Ureter (tissue), 1 donor: ENCODE data around the gene LRRK1. TPM values are rescaled to one million over a fixed set of nuclear protein-coding genes. Genes with fewer than 3 reads are reported as not detected.

ENCODE experiments used
- DNase-seq: peaks from one replicate; pipeline ENCODE4 v3.0.0-alpha.2; 2020; ENCODE audit warnings: low spot score
- total RNA-seq: library from RNA; stranded (reverse); gene quantifications from one replicate; pipeline ENCODE4 v1.2.4, GENCODE V29; 2023
- donor health status: DM: yes; HTN: yes; CAD: no.

Gene LRRK1
- total RNA-seq, 1 donor from 2014 or later = 29.5 TPM

DNA sequence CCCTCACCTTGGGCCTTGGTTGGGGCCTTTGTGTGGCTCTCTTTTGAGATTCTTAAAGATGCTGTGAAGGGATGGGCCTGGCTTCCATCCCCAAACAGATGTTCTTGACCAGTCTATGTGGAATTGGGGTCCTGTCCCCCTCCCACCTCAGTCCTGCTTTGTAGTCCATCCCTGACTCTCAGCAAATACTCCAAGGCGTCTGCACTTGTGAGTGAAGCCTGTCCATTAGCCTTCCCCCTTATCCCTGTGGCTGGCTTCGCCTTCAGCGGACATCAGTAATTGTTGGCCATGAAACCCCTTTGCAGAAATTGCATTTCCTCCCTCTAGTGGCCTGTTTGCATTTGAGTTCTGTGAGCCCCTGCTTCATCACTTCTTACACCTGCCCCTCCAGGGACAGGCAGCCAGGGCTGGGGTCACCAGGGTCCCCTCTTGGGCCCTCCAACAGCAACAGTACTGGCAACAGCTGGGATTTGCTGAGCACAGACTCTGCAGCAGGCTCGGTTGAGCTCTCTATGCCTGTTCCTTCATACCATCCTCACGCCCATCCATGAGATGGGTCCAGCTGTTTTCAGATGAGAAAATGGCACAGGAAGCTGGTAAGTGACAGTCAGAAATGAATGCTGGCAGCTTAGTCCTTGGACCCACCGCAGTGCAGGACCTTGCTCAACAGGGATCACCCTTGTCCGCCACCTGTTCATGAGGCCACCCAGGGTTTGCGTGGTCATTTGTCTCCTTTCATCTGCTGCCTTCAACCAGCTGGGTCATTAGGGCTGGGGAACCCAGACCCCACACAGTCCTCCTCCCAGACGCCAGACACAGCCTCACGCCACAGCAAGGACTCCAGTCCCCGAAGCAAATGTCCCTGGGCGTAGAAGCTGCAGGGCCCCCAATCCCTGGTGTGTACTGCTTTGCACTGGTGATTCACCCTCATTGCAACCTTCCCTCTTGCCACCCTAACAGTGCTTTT, 8.9 kb upstream of the LRRK1 start:
- no peak for DNase-seq

DNA sequence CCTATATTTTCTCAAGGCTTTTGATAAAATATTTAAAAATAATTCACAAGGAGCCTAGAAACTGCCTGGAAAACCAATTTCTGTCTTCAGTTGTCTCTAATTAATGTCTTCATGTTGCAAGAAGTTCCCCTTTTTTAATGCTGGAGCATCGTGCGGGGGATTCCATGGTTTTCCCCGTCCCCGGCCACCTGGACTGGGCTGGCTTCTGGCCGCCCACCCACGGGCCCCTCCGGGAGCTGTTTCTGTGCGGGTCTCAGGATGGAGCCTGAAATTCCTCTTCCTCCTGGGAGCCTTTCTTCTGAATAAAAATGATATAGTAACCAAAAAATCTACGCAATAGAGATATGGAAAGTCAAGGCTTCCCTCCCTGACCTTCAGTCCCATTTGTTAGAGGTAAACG, 8.1 kb upstream of the LRRK1 start:
- DNase-seq = no peak

DNA sequence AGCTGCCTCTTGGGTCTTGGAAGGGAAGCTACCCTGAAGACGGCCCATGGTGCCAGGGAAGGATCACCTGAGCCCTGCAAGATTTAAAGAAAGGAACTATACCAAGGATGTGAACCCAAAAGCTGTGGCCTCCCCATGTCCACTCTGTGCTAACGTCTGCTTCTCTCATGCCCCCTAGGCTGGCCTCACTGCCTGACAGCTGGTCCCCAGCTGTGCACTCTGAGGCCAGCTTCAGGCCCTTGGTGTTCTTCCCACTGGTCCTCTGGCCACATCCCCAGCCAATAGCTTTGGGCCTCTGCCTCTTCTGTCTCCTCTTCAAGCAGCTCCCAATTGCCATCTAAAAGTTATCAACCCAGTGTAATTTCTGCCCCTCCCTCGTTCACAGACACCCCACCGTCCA, 5.2 kb upstream of the LRRK1 start:
- no peak for DNase-seq

DNA sequence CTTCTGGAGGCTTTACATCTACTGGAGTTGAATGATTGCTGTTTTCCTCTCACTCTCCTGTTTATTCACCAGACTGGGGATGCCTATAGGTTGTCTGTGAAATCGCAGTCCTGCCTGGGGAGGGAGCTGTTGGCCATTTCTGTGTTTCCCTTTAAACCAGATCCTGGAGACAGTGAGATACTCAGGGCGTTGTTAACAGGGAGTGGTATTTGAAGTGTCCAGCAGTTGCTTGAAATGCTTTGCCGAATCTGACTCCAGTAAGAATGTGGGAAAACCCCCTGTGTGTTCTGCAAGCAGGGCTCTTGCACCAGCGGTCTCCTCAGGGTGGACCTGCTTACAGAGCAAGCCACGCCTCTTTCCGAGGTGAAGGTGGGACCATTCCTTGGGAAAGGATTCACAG, 4.3 kb upstream of the LRRK1 start:
- DNase-seq = no peak

DNA sequence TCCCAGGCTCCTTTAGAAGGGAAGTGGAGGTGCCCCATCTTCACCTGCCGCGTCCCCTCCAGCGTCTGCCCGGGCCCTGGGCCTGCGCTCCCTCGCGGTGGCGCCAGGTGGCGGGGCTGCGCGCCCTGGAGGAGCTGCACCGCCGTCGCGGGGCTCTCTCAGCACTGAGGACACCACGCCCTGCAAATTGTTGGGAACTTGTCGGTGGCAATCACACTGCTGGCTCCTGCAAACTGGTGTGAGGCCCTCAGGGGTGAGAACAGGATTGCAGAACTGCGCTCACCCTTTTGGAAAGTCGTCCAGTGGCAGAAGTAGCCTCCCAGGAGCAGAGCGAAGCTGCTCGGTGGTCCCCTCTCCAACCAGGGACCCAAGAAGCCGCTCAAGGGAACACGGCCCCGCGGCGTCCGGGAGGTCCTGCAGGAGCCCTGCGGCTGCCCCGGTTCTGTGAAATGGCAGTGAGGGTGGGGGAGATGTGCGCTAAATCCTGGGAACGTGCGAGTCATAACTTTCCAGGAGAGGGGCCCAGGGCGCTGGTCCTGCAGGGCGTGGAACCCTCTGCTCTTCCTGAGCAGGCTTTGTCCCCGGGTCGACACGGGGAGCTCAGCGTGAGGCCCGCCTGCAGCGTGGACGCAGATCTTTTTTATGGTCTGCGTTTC, 995 bp upstream of the LRRK1 start:
- peak; percentile 84 for DNase-seq

DNA sequence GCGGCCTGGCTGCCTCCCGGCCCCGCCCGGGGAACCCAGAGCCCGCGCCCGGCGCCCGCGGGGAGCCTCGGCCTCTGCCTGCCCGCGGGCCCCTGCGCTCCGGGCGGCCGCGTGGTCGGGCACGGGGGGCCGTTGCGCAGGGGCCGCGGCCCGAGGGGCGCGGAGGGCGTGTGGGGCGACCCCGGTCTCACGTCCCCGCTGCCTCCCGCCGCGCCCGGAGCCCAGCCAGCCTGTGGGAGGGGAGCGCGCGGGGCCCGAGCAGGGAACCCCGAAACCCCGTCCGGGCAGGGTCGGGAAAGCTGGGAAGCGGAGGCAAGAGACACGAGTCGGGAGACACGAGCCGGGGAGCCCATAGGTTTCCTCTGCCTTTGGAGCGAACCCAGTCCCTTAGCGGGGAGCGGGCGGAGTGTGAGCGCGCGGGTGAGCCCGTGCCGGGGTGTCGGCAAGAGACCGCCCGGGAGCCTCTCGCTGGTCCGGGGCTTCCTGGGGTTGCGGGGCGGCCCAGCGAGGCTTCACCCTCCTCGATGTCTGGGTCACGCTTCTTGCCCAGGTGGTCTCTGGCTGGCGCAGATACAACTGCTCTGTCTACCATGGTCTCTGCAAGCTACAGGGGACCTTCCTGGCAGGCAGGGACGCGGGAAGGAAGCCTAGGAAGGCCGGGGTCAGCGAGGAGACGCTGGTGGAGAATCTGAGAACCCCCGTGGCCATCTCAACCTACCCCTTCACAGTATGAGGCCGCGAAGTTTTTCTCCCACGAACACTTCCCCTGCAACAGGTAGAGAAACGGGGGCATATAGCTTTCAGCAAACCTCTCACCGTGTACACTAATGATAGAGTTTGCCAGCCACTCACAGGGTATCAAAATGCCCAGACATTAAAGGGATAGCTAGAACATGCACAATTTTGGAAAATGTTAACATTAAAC, 586 bp downstream of the LRRK1 start:
- no peak for DNase-seq

DNA sequence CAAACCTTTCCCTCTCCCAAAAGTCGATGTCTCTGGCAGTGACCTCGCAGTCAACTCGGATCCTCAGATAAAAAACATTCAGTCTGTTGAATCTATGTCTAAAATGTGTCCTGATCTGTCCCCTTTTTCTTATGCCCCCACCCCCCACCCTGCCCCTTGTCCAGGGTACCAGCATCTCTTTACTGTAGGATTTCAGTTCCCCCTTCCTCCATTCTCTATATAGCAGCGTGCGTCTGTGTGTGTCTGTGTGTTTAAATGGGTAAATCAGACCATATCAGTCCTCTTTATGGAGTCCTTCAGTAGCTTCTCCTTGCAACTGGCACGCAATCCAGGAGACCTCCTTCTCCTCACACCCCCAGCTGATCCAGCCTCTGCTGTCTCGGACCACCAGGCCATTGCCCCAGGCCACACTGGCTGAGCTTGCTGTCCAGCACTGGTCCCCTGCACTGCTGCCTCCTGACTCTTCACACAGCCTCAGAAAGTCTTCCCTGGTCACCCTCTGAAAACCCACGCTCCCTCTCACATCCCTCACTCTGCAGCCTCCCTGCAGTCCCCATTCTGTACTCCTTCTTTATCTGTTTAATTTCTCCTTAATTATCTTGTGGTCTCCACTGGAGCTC, 1.5 kb downstream of the LRRK1 start:
- no peak for DNase-seq

DNA sequence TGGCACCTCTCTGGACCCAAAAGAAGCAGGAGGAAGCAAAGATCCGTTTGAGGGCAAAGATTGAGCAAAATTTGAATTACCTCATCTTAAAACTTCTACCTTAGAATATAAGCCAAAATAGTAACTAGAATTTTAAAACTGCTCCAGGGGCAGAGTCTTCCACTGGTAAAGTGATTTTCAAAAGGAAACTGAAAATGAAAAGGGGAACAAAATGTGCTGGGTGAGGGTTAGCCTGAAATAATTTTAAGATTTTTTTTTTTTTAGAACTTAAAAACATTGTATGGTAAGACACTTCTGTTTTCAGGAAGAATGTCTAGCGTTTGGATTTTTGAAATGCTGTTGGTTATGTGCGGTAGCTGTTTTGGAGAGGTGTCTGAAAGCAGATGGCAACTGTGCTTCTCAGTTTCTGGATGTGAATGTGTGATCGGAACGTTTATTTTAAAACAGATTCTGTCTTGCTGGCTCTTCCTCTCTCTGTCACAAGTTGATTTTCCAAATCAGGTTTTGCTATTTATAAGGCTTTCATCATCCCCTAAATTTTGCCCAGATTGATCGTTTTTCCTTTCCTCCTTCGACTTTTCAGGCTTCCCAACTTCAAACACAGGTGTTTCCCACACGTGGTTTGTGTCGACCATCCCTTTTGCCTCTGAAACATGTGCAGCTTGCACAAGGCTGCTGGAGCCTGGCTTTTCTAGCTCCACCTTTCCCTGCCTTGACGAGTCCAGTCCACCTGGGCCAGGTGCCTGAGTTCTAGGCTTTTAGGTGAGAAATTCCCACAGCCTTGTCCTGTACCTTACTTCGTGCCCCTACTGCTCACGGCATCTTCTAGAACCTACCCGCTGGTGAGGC, 3.3 kb downstream of the LRRK1 start:
- DNase-seq = no peak

DNA sequence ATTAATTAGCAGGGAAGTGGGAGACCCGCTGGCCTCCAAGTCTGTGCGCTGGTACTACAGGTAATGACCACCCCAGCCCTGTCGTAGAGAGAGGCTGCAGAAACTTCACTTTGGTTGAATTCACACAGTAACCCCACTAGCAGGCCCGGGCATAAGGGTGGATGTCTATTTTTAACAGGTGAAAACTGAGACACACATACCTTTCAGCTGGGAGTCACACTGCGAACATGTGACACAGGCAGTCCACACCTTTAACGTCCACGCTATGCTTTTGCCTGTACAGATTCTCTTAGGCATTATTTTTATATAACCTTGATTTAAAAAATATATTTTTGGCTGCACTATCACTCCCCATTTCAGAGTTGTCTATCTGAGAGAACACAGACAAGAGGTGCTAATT, 3.9 kb downstream of the LRRK1 start:
- DNase-seq = no peak

DNA sequence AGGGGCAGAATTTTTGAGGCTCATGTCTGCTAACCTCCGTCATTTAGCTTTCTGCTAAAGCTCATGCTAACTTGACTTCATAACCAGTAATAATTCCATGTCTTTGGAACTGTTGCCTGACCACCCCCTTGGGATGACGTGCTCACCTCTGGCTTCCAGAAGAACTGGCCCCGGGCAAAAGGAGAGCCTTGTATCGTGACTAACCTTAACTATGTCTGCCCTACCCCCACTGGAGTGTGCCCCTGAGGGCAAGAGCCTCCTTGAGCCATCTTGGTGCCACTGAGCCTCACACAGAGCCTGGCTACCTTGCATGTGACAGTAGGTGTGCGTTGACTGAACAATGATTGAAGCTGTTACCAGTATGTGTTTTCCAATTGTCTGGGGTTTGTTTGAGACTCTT, 4.7 kb downstream of the LRRK1 start:
- DNase-seq = no peak

DNA sequence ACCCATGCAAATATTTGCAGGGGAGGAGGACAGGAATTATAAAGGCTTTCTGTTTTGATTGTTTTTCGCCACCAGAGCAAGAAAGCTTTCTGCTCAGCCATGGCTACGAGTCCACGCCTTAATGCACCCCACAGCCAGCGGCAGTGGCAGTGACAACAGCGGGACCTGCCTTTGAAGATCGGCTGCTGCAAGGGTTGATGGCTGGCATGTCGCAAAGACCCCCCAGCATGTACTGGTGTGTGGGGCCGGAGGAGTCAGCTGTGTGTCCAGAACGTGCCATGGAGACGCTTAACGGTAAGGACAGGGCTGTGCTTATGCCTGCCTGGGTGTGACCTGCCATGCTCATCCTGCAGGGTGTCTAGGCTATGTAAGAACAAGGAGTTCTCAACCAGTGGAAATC, 5.3 kb downstream of the LRRK1 start:
- DNase-seq = no peak

DNA sequence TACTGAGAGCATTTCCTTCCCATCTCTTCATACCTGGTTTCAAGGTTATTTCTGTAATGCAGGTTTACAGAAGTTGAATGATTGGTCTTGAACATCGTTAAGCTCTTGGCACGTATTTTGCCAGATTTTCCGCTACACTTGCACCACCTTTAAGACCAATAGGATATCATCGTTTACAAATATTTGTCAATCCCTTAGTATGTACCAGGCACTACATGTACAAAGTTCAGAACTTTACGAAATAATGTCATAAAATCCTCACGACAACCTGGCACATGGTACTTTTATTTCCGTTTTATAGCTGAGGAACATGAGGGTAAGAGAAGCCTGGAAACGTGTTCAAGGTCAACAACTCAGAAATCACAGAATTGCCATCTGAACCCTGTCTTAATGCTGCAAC, 6.3 kb downstream of the LRRK1 start:
- no peak for DNase-seq

DNA sequence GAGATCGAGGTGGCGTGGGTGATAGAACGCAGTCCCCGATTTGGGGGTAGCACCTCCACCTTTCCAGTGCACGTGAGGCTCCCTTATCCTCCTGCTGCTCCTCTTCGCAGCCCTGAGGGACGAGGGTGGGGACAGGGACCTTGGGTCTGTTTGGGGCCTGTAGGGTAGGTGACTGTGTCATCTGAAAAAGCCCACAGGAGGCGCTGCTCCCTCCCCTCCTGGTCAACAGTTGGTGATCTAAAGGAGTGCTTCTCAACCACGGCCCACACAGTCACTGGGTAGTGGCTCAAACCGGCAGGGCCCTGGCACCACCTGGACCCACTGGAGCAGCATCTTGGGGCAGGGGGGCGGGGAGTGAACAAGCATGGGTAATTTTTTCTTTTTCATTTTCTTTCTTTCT, 7.1 kb downstream of the LRRK1 start:
- no peak for DNase-seq

DNA sequence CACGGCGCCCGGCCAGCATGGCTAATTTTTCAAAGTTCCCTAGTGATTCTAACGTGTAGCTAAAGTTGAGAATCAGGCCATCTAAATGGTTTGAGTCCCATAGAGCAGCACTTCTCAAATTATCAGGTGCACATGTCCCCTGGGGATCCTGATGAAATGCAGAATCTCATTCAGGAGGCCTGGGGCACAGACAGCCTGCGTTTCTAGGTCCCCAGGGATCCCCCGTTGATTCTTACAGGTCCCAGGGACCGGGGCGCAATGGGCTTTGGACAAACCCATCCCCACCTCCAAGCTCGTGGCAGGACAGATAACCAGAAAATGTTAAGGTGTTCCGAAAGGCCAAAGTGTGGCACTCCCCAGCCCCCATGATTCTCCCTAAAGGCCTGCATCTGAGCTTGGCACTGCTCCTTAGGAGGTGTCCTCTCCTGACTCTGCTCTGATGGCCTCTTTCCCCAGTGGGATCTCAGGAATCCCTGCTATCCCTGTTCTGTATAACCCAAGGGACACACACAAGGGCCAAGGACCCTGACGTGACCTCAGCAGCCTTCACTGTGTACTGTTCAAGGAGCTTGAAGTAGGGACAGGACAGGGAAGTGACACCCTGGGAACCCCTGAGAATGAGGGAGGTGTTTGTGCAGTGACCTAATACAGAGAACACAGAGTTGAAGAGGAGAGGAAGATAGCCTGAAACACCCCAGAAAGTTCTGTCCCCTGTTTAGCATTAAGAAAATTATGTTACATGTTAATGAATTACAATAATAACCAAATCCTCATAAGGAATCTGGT, 8.0 kb downstream of the LRRK1 start:
- no peak for DNase-seq

DNA sequence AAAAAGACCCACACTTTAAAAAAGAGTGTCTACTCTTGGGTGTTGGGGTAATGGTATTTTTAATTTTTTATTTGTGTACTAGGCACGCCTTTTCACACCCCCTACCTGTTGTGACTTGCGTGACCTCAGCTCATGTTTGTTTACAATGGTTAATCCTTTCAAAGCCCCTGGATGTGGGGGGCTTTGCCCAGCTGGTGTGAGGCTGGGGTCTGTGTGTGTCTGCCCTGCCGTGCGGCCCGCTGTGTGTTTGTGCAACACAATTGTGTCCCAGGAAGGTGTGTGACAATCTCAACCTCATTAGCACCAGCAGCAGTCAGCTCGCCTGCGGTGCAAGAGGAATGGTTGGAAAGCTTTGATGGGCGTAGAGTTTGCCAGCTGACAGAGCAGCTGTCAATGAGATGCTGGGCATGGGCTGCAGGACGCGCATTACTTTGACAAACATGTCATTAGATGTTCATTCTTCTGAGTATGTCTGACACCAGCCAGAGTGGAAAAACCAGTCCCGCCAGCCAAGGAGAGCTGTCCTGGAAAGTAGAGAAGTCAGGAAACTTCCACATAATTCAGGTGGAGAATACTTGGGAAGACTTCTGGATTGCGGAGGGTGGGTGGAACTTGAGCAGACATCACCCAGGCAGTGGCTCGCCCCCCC, 9.6 kb downstream of the LRRK1 start:
- DNase-seq = no peak

DNA sequence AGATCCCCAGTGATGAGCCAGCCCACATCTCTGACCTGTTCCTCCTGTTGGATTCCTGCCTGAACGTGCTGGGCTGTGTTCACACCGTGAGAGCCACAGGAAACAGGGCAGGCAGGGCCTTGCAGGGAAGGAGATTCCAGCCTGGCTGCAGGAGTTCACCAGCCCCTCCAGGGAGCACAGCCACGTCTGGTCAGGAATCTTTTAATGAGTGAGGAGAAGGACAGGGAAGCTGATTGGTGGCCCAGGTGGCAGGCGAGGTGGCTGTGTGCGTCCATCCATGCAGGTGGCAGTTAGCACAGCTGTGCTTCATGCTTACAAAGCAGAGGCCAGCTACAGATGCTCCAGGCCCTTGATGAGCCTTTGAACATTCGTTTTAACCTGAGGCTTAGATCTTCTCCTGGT, 10.5 kb downstream of the LRRK1 start:
- DNase-seq = no peak

DNA sequence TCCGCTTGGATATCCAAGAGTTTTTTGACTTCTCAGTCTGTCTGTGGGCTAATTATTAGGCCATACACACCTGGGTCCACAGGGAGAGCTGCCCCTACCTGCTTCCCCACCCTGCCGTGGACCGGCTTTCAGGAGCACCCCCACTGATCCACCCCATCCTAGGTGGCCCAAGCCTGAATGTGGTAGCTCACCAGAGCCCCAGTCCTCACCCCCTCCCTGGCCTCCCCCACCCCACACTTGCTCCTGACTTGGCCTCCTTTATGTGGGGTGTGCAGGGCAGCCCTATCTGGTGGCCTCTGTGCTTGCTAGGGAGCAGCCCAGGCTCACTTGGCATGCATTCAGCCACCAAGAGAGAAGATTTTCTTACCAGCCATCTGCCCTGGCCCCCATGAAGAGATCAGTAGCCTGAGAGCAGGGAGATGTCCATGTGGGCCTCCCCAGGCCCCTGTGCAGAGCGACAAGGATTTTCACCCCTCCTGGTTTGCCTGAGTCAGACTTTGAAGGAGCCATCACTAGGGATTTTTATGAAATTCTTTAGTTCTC, 11.2 kb downstream of the LRRK1 start:
- no peak for DNase-seq

DNA sequence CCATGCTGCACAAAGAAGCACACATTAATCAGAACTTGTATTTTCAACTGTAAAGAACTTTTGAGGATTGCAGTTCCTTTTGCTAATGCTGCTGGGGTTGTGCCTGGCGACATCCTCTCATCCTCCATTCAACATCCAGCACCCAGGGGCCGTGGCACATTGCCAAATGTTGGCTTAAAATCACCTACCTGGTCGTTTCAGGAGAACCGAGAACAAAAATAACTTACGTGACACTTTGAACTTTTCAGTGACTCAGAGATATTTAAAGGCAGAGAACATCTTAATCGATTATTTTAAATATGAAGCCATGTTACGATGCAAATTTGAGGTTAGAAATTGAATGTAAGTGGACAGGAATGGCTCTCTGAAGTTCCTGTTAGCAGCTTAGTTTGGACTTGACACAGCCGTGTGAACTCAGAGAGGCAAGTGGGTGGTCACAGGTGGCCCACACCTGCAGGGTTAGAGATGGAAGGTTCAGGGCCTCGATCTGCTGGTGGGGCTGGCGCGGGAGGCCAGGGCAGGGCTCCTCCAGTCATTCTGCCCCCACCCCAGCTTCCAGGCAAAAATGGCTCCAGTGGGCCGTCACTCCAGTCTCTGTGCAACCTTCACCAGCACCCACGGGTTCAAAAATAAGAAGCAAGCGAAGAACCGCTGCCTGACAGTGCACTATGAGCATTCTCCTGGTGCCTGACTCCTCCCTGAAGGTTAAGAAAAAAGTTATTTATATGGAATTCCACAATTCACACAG, 12.2 kb downstream of the LRRK1 start:
- no peak for DNase-seq
